Measurements from ENCODE around the gene TLK2. TPM values are rescaled to one million over a fixed set of nuclear protein-coding genes. Genes with fewer than 3 reads are reported as not detected.
"Not testable (repeated sequence)": the region's sequence is repeated elsewhere in the genome, so short reads cannot be mapped to it uniquely, and the experiment has no call there.

The TLK2 gene
- total RNA-seq, 1 experiment from 2014 or later = 65.9 TPM

DNA sequence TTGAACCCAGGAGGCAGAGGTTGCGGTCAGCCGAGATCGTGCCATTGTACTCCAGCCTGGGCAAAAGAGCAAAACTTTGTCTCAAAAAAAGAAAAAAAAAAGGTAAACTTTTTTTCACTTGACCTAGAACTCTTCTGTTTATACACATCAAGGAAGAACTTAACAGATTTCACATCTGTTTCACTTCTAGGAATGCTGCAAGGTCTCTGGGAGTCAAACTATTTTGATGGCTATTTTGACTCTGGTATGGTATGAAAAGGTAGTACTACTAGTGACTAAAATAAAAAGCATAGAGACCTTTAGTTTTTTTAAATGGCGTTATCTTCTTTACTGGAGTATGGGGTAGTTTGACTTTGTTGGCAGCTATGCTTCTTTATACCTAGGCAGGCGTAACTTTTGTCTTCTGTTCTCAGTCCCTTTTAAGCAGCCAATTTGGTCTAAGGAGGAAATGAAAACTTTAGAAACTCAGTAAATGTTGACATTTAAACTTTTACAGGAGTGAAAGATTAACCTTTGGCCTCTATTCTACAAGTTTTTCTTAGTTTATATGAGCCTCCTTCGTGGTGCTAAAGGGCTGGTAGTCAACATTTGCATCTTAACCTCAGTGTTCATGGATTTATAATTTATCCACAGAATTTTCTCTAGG, 28.7 kb downstream of the TLK2 start:
- H3K27ac ChIP-seq; H3K27me3 ChIP-seq (replicated peaks); H3K9me3 ChIP-seq (replicated peaks); H3K4me3 ChIP-seq; H3K4me1 ChIP-seq (replicated peaks); H3K36me3 ChIP-seq: not testable (repeated sequence)
- DNase-seq (ENCODE audit: low read depth in 1 of 2, low spot score in 2 of 2) = peak in 1 of 2 experiments; percentile 15

DNA sequence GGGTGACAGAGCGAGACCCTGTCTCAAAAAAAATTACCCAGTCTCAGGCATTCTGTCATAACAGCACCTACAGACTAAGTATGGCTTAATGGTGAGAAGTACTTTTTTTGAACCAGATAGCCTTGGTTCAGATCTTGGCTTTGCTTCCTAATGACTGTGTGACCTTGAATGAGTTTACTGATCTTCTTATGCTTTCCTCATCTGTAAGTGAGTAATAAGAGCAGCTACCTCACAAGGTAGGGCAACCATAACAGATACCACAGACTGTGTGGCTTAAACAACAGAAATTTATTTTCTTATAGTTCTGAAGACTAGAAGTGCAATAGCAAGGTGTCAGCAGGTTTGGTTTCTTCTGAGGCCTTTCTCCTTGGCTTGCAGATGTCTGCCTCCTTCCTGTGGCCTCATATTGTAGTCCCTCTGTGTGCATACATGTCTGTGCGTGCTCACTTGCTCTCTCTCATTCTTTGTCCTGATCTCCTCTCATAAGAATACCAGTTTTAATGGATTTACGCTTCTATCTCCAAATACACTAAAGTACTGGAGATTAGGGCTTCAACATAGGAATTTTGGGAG, 31.7 kb downstream of the TLK2 start:
- not testable (repeated sequence) for DNase-seq (ENCODE audit: low read depth in 1 of 2, low spot score in 2 of 2); H3K9me3 ChIP-seq (replicated peaks); H3K27ac ChIP-seq; H3K4me3 ChIP-seq; H3K4me1 ChIP-seq (replicated peaks); H3K27me3 ChIP-seq (replicated peaks); H3K36me3 ChIP-seq

GRCh38 chr17:62511014-62511413, 32.4 kb downstream of the TLK2 start:
- not testable (repeated sequence) for DNase-seq (ENCODE audit: low read depth in 1 of 2, low spot score in 2 of 2); H3K9me3 ChIP-seq (replicated peaks); H3K36me3 ChIP-seq; H3K27me3 ChIP-seq (replicated peaks); H3K4me3 ChIP-seq; H3K27ac ChIP-seq; H3K4me1 ChIP-seq (replicated peaks)

DNA sequence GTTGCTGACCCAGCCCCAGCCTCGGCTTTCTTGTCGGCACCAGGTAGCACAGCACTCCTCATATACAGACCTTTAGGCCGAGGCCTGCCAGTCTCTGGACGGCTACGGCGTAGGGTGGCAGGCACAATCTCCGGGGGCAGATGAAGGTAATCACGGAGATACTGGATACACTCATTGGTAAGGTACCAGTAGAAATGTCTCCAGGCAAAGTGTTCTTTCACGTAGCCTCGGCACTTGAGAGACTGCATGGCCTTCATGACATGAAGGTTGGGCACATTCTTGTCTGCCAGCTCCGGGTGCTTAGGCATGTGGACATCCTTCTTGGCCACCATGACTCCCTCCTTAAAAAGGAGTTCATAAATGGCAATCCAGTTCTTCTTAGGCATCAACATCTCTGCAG, 37.8 kb downstream of the TLK2 start:
- not testable (repeated sequence) for H3K27ac ChIP-seq; DNase-seq (ENCODE audit: low read depth in 1 of 2, low spot score in 2 of 2); H3K9me3 ChIP-seq (replicated peaks); H3K4me3 ChIP-seq; H3K4me1 ChIP-seq (replicated peaks); H3K27me3 ChIP-seq (replicated peaks); H3K36me3 ChIP-seq

- H3K27me3 ChIP-seq (replicated peaks); DNase-seq (ENCODE audit: low read depth in 1 of 2, low spot score in 2 of 2): not testable (repeated sequence)
Measured at GRCh38 chr17:62521295-62521694, 42.7 kb downstream of the TLK2 start.

GRCh38 chr17:62524077-62524476, 45.5 kb downstream of the TLK2 start:
- H3K4me3 ChIP-seq; H3K27ac ChIP-seq; H3K27me3 ChIP-seq (replicated peaks); H3K4me1 ChIP-seq (replicated peaks); H3K9me3 ChIP-seq (replicated peaks); DNase-seq (ENCODE audit: low read depth in 1 of 2, low spot score in 2 of 2): not testable (repeated sequence)
- H3K36me3 ChIP-seq = peaks cover 17% of the 10 kb centered on the region

More at GRCh38 chr17:62521295-62521694, 42.7 kb downstream of the TLK2 start:
- not testable (repeated sequence) for H3K9me3 ChIP-seq (replicated peaks); H3K27ac ChIP-seq; H3K4me1 ChIP-seq (replicated peaks); H3K4me3 ChIP-seq
- H3K36me3 ChIP-seq = peaks cover 14% of the 10 kb centered on the region

GRCh38 chr17:62525317-62525716, 46.7 kb downstream of the TLK2 start:
- DNase-seq (ENCODE audit: low read depth in 1 of 2, low spot score in 2 of 2); H3K4me1 ChIP-seq (replicated peaks); H3K27me3 ChIP-seq (replicated peaks); H3K27ac ChIP-seq; H3K9me3 ChIP-seq (replicated peaks); H3K4me3 ChIP-seq: not testable (repeated sequence)
- peaks cover 19% of the 10 kb centered on the region for H3K36me3 ChIP-seq

GRCh38 chr17:62530936-62531335, 52.3 kb downstream of the TLK2 start:
- DNase-seq (ENCODE audit: low read depth in 1 of 2, low spot score in 2 of 2); H3K4me1 ChIP-seq (replicated peaks); H3K27ac ChIP-seq; H3K4me3 ChIP-seq; H3K27me3 ChIP-seq (replicated peaks); H3K9me3 ChIP-seq (replicated peaks): not testable (repeated sequence)
- H3K36me3 ChIP-seq = peaks cover 13% of the 10 kb centered on the region

DNA sequence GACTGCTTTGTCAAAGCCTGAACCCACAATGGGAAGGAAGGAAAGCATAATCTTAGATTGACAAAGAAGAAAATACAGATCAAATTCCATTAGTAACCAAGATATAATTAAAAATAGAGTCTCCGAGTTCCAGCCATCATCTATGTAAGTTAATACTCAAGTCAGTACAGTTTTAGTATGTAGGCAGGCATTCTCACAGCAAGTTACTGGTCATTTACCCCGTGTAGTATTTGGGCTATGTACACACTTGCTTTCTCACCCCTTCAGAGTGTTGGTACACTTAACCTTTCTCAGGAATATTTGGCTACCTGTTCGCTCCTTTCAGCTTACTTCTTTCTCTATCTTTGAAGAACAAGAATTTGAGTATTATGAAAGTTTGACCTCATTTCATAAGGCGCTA, 57.9 kb downstream of the TLK2 start:
- not testable (repeated sequence) for H3K4me1 ChIP-seq (replicated peaks); H3K27me3 ChIP-seq (replicated peaks); H3K27ac ChIP-seq; DNase-seq (ENCODE audit: low read depth in 1 of 2, low spot score in 2 of 2); H3K4me3 ChIP-seq; H3K9me3 ChIP-seq (replicated peaks); H3K36me3 ChIP-seq

- H3K27me3 ChIP-seq (replicated peaks); H3K4me3 ChIP-seq; DNase-seq (ENCODE audit: low read depth in 1 of 2, low spot score in 2 of 2); H3K9me3 ChIP-seq (replicated peaks); H3K4me1 ChIP-seq (replicated peaks); H3K36me3 ChIP-seq; H3K27ac ChIP-seq: not testable (repeated sequence)
Measured at GRCh38 chr17:62541073-62541472, 62.4 kb downstream of the TLK2 start.

GRCh38 chr17:62543278-62543775, 64.7 kb downstream of the TLK2 start:
- DNase-seq (ENCODE audit: low read depth in 1 of 2, low spot score in 2 of 2); H3K4me1 ChIP-seq (replicated peaks); H3K9me3 ChIP-seq (replicated peaks); H3K4me3 ChIP-seq; H3K27me3 ChIP-seq (replicated peaks); H3K36me3 ChIP-seq; H3K27ac ChIP-seq: not testable (repeated sequence)

DNA sequence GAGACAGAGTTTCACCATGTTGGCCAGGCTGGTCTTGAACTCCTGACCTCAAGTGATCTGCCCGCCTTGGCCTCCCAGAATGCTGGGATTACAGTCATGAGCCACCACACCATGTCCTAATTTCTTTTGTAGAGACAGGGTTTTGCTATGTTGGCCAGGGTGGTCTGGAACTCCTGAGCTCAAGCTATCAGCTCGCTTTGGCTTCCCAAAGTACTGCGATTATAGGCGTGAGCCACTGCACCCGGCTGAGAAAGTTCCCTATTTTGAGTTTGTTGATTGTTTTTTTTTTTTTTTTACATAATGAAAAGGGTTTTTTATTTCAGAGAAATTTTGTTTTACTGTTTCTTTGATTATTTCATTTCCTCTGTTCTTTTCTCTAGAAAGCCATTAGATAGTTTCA, 67.4 kb downstream of the TLK2 start:
- not testable (repeated sequence) for H3K27me3 ChIP-seq (replicated peaks); H3K4me1 ChIP-seq (replicated peaks); H3K4me3 ChIP-seq; H3K36me3 ChIP-seq; H3K27ac ChIP-seq; H3K9me3 ChIP-seq (replicated peaks); DNase-seq (ENCODE audit: low read depth in 1 of 2, low spot score in 2 of 2)

DNA sequence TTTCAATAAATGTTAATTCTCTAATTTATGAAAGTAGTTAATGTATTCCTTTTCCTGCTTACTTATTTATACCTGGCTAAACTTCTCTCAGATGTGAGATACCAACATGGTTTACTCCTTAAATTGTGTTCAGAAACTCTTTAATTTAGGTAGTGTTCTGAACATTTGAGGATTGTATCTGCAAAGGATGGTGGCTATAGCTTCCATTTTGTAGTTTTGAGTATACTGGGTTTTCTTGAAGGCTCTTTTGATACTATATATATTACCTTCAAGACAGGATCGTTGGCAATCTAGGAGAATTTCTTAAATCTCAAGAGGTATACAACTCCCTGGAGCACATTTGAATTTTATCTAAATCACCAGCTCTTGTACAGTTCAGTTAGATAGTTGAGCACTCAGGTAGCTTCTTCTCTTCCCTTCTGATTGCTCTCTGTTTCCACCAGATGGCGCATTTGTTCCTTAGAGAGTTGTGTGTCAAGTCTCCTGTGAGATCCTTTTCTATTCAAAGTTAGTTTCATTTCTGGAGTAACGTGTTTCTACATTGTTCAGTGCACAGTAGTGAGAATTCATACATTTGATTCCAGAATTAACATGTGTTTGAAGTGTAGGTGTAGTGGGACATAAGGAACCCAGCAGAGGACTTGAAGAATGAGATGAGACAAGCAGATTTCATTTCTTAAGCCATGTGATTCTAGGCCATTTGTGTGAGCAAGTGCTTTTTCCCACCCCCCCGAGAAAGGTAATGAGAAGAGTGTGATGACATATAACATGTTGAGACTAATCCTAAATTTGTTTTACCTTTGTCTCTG, 74.4 kb downstream of the TLK2 start:
- not testable (repeated sequence) for H3K4me1 ChIP-seq (replicated peaks); H3K27ac ChIP-seq

GRCh38 chr17:62557532-62557931, 78.9 kb downstream of the TLK2 start:
- Histone ChIP-seq H3K4me1 (replicated peaks) (peaks cover 27% of the 10 kb centered on the region), H3K36me3 (peaks cover 17% of the 10 kb centered on the region)
- not testable (repeated sequence) for H3K4me3 ChIP-seq; H3K27ac ChIP-seq; H3K9me3 ChIP-seq (replicated peaks); H3K27me3 ChIP-seq (replicated peaks); DNase-seq (ENCODE audit: low read depth in 1 of 2, low spot score in 2 of 2)

More for the DNA sequence above, 74.4 kb downstream of the TLK2 start:
- peak; percentile 59 for DNase-seq (ENCODE audit: low read depth in 1 of 2, low spot score in 2 of 2)
- not testable (repeated sequence) for H3K9me3 ChIP-seq (replicated peaks); H3K36me3 ChIP-seq; H3K4me3 ChIP-seq; H3K27me3 ChIP-seq (replicated peaks)
